HEK293 (cell line): ENCODE results near the gene TANC1.

ENCODE experiments used
- CTCF ChIA-PET: fragments of 350-600 bp; formaldehyde crosslinking; extraction: SDS; loops from one replicate; lab custom pipeline; 2021; ENCODE audit warnings: antibody characterized with exemption; lab: Yijun Ruan, JAX
- POLR2A ChIA-PET: fragments of 300-600 bp; formaldehyde crosslinking; extraction: SDS; loops from one replicate; lab custom pipeline; 2020; ENCODE audit warnings: antibody characterized with exemption, inconsistent platforms; lab: Yijun Ruan, JAX
- H3K27ac ChIP-seq: fragments of 200-500 bp; sonication (Bioruptor generic); 2 replicates; pipeline ENCODE4 v1.5.1; 2014; ENCODE audit warnings: low read depth, low read length, control low read depth, inconsistent platforms; ENCODE audit errors: extremely low read depth
- H3K36me3 ChIP-seq, 2 experiments: fragments of 200-500 bp in 1 of 2; sonication (Bioruptor generic) in 1 of 2; 1 replicate in 1 of 2; 2 replicates in 1 of 2; pipeline ENCODE4 v1.5.1; 2014 to 2017; ENCODE audit warnings: inconsistent platforms in 2 of 2, low read length in 2 of 2; ENCODE audit not compliant: control insufficient read depth in 2 of 2, insufficient read depth in 1 of 2
- H3K4me1 ChIP-seq: fragments of 200-500 bp; sonication (Bioruptor generic); 2 replicates; pipeline ENCODE4 v1.5.1; 2014; ENCODE audit warnings: mild to moderate bottlenecking, low read length, inconsistent platforms; ENCODE audit not compliant: control insufficient read depth, insufficient read depth
- H3K4me3 ChIP-seq: 2 replicates; pipeline ENCODE4 v1.5.1; 2011; ENCODE audit warnings: low read depth, mild to moderate bottlenecking, control low read depth, low read length, moderate library complexity
- H3K9me3 ChIP-seq: fragments of 200-500 bp; sonication (Bioruptor generic); 2 replicates; pipeline ENCODE4 v1.5.1; 2014; ENCODE audit warnings: low read depth, low read length, inconsistent platforms; ENCODE audit not compliant: control insufficient read depth, insufficient read depth
- ATF2 ChIP-seq: fragments of 450-650 bp; formaldehyde crosslinking; IDR thresholded peaks from 2 replicates; pipeline ENCODE4 v1.5.1; 2016; ENCODE audit warnings: missing biosample characterization, missing genetic modification characterization, low read depth
- EGR2 ChIP-seq: fragments of 450-650 bp; formaldehyde crosslinking; IDR thresholded peaks from 2 replicates; pipeline ENCODE4 v1.5.1; 2016; ENCODE audit warnings: low read depth, missing biosample characterization, missing genetic modification characterization
- GLIS2 ChIP-seq: fragments of 450-650 bp; formaldehyde crosslinking; IDR thresholded peaks from 2 replicates; pipeline ENCODE4 v1.5.1; 2016; ENCODE audit warnings: missing biosample characterization, missing genetic modification characterization
- SCRT1 ChIP-seq: fragments of 450-650 bp; formaldehyde crosslinking; IDR thresholded peaks from 2 replicates; pipeline ENCODE4 v1.5.1; 2016; ENCODE audit warnings: missing biosample characterization, missing genetic modification characterization, borderline replicate concordance
- TCF7L2 ChIP-seq: IDR thresholded peaks from 2 replicates; pipeline ENCODE4 v1.6.1; 2011; ENCODE audit warnings: low read depth, mild to moderate bottlenecking, inconsistent platforms, low read length, moderate library complexity, borderline replicate concordance
- TRIM28 ChIP-seq: IDR thresholded peaks from 2 replicates; pipeline ENCODE4 v1.6.1; 2011; ENCODE audit warnings: low read length, control low read depth, borderline replicate concordance
- ZBTB48 ChIP-seq: fragments of 450-650 bp; formaldehyde crosslinking; IDR thresholded peaks from 2 replicates; pipeline ENCODE4 v1.5.1; 2016; ENCODE audit warnings: missing biosample characterization, missing genetic modification characterization
- ZBTB8A ChIP-seq: fragments of 450-650 bp; formaldehyde crosslinking; IDR thresholded peaks from 2 replicates; pipeline ENCODE4 v1.5.1; 2016; ENCODE audit warnings: missing biosample characterization, missing genetic modification characterization
- ZFHX2 ChIP-seq: fragments of 450-650 bp; formaldehyde crosslinking; conservative IDR thresholded peaks from 2 replicates; pipeline ENCODE4 v1.5.1; 2016; ENCODE audit warnings: missing biosample characterization, missing genetic modification characterization
- ZFP37 ChIP-seq: fragments of 450-650 bp; formaldehyde crosslinking; IDR thresholded peaks from 2 replicates; pipeline ENCODE4 v1.5.1; 2016; ENCODE audit warnings: missing biosample characterization, missing genetic modification characterization
- ZNF133 ChIP-seq: fragments of 450-650 bp; formaldehyde crosslinking; IDR thresholded peaks from 2 replicates; pipeline ENCODE4 v1.5.1; 2016; ENCODE audit warnings: missing biosample characterization, missing genetic modification characterization
- ZNF221 ChIP-seq: fragments of 450-650 bp; formaldehyde crosslinking; IDR thresholded peaks from 2 replicates; pipeline ENCODE4 v1.5.1; 2017; ENCODE audit warnings: missing biosample characterization, missing genetic modification characterization, borderline replicate concordance
- ZNF366 ChIP-seq: fragments of 450-650 bp; formaldehyde crosslinking; conservative IDR thresholded peaks from 2 replicates; pipeline ENCODE4 v1.5.1; 2016; ENCODE audit warnings: missing biosample characterization, missing genetic modification characterization
- ZNF398 ChIP-seq: fragments of 450-650 bp; formaldehyde crosslinking; IDR thresholded peaks from 2 replicates; pipeline ENCODE4 v1.5.1; 2017; ENCODE audit warnings: missing biosample characterization, missing genetic modification characterization
- ZNF473 ChIP-seq: fragments of 450-650 bp; formaldehyde crosslinking; IDR thresholded peaks from 2 replicates; pipeline ENCODE4 v1.5.1; 2017; ENCODE audit warnings: missing biosample characterization, missing genetic modification characterization
- ZNF529 ChIP-seq: fragments of 450-650 bp; formaldehyde crosslinking; IDR thresholded peaks from 2 replicates; pipeline ENCODE4 v1.5.1; 2017; ENCODE audit warnings: missing genetic modification characterization, missing biosample characterization; ENCODE audit not compliant: insufficient replicate concordance
- ZNF621 ChIP-seq: fragments of 450-650 bp; formaldehyde crosslinking; IDR thresholded peaks from 2 replicates; pipeline ENCODE4 v1.5.1; 2017; ENCODE audit warnings: missing biosample characterization, missing genetic modification characterization
- ZNF837 ChIP-seq: fragments of 450-650 bp; formaldehyde crosslinking; IDR thresholded peaks from 2 replicates; pipeline ENCODE4 v1.5.1; 2016; ENCODE audit warnings: missing biosample characterization, missing genetic modification characterization
- TF ChIP-seq, protein P1 (sequence below): fragments of 450-650 bp; formaldehyde crosslinking; IDR thresholded peaks from 2 replicates; pipeline ENCODE4 v1.5.1; 2016; ENCODE audit warnings: missing biosample characterization, missing genetic modification characterization
- TF ChIP-seq, protein P2 (sequence below): fragments of 450-650 bp; formaldehyde crosslinking; IDR thresholded peaks from 2 replicates; pipeline ENCODE4 v1.5.1; 2016; ENCODE audit warnings: missing biosample characterization, missing genetic modification characterization, borderline replicate concordance
- TF ChIP-seq, protein P3 (sequence below): fragments of 450-650 bp; formaldehyde crosslinking; IDR thresholded peaks from 2 replicates; pipeline ENCODE4 v1.5.1; 2016; ENCODE audit warnings: missing biosample characterization, missing genetic modification characterization

Gene TANC1

DNA sequence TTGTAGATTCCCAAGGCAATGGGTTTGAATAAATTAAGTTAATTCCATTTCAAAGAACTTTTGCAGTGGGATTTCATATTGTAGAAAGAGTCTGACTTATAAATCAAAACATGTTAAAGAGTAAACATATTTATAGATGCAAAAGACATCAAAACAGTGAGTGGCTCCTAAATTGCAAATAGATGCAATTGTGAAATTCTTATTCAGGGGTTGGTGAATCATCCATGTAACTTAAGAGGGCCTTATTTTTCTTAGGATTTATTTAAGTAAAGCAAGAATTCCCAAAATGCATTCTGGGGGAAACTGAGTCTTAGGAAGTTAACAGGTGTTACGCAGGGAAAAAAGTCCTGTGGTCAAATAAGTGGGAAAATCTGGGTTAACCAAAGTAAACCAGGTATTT lies 11.3 kb downstream of the TANC1 start:
- Histone ChIP-seq H3K4me1 (peaks cover 20% of the 10 kb centered on the region), H3K36me3 (no peaks in the 10 kb centered on the region), H3K4me3 (no peak overlapping the region), H3K27ac (no peak overlapping the region), H3K9me3 (no peaks in the 10 kb centered on the region)
- ChIA-PET POLR2A (no interaction called here), CTCF (interaction anchor here (0.8 to 1.1 kb wide), 3 partner anchors 55 to 139 kb away, joined by 3 to 4 read pairs (median 3); no protein-coding TSS in a partner anchor)
- TF ChIP-seq ZNF837 (tag by site-specific recombination) (no peak), SCRT1 (tag by site-specific recombination) (no peak), TCF7L2 (no peak), ZNF133 (no peak)

DNA sequence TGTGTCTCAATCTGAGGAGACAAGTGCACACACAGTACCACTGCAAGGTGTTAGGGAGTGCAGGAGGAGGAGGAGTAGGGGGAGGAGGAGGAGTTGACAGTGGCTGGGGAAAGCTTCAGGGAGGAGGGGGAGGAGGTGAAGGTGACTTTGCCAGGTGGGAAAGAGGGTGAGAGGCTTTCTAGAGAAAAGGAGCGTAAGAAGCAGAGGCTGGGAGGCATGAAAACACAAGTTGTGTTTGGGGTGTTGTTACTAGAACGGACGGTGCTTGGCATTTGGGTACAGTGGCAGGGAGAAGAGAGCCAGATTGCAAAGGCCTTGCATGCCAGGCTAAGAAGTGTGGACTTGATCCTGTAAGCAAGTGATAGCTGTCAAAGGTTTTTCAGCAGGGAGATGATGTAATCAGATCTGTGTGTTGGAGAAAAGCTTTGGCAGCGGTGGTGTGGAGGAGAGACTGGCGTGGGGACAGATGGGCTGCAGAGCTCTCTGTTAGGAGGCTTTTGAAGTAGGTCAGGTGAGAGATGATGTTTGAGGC lies 16.2 kb downstream of the TANC1 start:
- CTCF ChIA-PET: interaction anchor here (0.6 to 1.1 kb wide), 5 partner anchors 12 to 134 kb away, joined by 3 to 11 read pairs (median 3); no protein-coding TSS in a partner anchor
- TF ChIP-seq ZNF621 (tag by site-specific recombination) (no peak), ATF2 (tag by site-specific recombination) (peak; percentile 84), ZBTB48 (tag by site-specific recombination) (no peak), ZNF398 (tag by site-specific recombination) (peak; percentile 13; the same call in 1 of the 2 replicates), EGR2 (tag by site-specific recombination) (peak; percentile 54; the same call in 1 of the 2 replicates), ZNF529 (tag by site-specific recombination) (no peak), TRIM28 (peak; percentile 41; the same call in 1 of the 2 replicates), ZBTB8A (tag by site-specific recombination) (no peak), GLIS2 (tag by site-specific recombination) (no peak), ZNF366 (tag by site-specific recombination) (peak; percentile 63), ZNF473 (no peak), ZNF221 (no peak), ZFP37 (tag by site-specific recombination) (0 out of 2 replicates have a peak, but pooled peaks have one; percentile 23), ZFHX2 (tag by site-specific recombination) (peak; percentile 36)
- TF ChIP-seq, protein P1, sequence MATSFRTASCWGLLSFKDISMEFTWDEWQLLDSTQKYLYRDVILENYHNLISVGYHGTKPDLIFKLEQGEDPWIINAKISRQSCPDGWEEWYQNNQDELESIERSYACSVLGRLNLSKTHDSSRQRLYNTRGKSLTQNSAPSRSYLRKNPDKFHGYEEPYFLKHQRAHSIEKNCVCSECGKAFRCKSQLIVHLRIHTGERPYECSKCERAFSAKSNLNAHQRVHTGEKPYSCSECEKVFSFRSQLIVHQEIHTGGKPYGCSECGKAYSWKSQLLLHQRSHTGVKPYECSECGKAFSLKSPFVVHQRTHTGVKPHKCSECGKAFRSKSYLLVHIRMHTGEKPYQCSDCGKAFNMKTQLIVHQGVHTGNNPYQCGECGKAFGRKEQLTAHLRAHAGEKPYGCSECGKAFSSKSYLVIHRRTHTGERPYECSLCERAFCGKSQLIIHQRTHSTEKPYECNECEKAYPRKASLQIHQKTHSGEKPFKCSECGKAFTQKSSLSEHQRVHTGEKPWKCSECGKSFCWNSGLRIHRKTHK (tag by site-specific recombination): no peak
- TF ChIP-seq, protein P2, sequence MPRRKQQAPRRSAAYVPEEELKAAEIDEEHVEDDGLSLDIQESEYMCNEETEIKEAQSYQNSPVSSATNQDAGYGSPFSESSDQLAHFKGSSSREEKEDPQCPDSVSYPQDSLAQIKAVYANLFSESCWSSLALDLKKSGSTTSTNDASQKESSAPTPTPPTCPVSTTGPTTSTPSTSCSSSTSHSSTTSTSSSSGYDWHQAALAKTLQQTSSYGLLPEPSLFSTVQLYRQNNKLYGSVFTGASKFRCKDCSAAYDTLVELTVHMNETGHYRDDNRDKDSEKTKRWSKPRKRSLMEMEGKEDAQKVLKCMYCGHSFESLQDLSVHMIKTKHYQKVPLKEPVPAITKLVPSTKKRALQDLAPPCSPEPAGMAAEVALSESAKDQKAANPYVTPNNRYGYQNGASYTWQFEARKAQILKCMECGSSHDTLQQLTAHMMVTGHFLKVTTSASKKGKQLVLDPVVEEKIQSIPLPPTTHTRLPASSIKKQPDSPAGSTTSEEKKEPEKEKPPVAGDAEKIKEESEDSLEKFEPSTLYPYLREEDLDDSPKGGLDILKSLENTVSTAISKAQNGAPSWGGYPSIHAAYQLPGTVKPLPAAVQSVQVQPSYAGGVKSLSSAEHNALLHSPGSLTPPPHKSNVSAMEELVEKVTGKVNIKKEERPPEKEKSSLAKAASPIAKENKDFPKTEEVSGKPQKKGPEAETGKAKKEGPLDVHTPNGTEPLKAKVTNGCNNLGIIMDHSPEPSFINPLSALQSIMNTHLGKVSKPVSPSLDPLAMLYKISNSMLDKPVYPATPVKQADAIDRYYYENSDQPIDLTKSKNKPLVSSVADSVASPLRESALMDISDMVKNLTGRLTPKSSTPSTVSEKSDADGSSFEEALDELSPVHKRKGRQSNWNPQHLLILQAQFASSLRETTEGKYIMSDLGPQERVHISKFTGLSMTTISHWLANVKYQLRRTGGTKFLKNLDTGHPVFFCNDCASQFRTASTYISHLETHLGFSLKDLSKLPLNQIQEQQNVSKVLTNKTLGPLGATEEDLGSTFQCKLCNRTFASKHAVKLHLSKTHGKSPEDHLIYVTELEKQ (tag by site-specific recombination): peak; percentile 31; the same call in 1 of the 2 replicates
- TF ChIP-seq, protein P3, sequence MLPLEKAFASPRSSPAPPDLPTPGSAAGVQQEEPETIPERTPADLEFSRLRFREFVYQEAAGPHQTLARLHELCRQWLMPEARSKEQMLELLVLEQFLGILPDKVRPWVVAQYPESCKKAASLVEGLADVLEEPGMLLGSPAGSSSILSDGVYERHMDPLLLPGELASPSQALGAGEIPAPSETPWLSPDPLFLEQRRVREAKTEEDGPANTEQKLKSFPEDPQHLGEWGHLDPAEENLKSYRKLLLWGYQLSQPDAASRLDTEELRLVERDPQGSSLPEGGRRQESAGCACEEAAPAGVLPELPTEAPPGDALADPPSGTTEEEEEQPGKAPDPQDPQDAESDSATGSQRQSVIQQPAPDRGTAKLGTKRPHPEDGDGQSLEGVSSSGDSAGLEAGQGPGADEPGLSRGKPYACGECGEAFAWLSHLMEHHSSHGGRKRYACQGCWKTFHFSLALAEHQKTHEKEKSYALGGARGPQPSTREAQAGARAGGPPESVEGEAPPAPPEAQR: peak; percentile 17; the same call in 1 of the 2 replicates

More for the DNA sequence above, 16.2 kb downstream of the TANC1 start:
- H3K9me3 ChIP-seq: no peaks in the 10 kb centered on the region
- H3K36me3 ChIP-seq: no peaks in the 10 kb centered on the region
- H3K4me1 ChIP-seq: peaks cover 17% of the 10 kb centered on the region
- H3K4me3 ChIP-seq: no peak overlapping the region
- POLR2A ChIA-PET: interaction anchor here (0.7 to 1.5 kb wide), 2 partner anchors 11 to 16 kb away, joined by 3 to 7 read pairs; partner anchors contain the start of gene TANC1
- no peak overlapping the region; the same call in 1 of the 2 replicates for H3K27ac ChIP-seq
